NCI-H748 (cell line): ENCODE results near the gene HOXC12.

Experiments
- DNase-seq: peaks from one replicate; lab custom pipeline; 2025; ENCODE audit not compliant: unreplicated experiment; lab: John Stamatoyannopoulos, UW

Gene HOXC12

GRCh38 chr12:53995002-53995377 lies 40.3 kb downstream of the HOXC12 start:
- no peak for DNase-seq

DNA sequence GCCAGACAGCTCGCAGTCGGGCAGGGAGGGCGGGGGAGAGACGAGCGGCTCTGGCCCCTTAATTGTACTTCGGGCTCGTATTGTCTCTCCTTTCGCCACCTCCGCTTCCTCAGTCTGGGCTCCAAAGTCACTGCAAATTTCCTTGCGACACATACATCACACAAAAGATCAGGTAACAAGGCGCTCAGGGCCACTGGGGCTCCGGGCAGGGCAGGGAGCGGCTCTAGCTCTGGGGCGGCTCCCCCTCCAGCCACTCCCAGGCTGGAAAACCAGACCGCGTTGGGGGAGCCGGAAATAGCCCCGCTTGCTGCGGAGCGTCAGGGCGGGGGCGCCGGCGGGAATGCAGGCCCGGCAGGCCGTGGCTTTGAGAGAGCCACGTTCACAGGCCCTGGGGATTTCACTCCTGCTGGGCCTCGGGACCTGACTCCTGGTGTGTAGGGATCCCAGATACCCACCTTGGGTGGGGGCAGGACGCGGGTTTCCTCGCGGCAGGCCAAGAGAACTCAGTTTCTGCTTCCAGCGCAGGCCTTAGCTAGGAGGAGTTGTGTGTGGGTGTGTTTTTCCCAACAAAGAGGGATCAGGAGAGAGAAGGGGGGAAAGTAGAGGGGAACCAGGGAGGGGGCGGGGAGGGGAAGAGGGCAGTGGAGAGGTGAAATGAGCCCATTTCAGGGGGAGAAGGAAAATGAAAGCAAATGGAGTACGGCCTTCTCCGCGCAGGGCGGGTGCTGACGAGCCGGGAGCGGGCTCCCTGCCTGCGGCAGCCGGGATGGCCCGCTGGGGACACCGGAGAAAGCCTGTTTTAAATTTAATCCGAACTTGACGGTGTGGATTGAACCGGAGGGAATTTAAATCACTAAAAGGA lies 40.9 kb downstream of the HOXC12 start:
- peak; percentile 67 for DNase-seq

DNA sequence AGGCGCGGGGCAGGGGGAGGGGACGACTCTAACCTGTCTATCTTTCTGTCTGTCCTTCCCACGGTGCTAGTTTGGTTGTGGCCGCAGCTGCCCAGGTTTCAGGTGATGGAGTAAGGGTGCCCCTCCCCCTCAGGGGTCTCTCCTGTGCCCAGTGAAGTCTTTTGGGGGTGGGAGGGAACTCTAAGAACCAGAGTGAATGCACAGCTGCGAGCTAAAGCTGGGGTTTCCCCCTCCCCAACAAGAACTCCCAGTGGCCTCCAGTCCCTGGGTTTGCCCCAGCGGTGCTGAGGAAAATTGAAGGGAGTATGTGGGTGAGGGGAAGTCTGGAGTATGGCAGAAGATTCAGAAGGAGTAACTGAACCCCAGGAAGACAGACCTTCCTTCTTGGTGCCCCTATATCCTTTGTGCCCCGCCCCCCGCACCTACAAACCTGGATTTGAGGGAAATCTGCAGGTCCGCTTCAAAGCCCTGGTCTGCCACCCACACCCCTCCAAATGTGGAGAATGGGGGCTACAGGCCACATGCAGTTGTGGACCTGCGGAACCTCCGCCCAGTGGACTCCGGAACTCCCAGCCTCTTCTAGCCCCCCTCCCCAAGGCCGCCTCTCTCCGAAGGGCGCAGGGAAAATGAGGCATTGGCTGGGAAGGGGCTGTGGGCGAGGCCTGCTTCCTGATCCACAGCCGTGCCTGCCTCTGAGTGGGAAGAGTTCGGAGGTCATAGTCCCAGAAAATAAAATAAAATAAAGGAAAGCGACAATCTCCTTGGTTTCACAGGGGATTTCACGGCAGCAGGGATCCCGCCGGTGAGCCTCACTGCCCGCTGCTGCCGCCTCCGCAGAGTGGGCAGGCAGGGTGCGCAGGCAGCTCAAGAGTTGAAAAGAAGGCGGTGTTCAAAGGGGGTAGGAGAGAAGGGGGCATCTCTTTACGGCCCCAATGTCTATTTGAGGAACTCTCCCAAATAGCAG lies 41.8 kb downstream of the HOXC12 start:
- no peak for DNase-seq

DNA sequence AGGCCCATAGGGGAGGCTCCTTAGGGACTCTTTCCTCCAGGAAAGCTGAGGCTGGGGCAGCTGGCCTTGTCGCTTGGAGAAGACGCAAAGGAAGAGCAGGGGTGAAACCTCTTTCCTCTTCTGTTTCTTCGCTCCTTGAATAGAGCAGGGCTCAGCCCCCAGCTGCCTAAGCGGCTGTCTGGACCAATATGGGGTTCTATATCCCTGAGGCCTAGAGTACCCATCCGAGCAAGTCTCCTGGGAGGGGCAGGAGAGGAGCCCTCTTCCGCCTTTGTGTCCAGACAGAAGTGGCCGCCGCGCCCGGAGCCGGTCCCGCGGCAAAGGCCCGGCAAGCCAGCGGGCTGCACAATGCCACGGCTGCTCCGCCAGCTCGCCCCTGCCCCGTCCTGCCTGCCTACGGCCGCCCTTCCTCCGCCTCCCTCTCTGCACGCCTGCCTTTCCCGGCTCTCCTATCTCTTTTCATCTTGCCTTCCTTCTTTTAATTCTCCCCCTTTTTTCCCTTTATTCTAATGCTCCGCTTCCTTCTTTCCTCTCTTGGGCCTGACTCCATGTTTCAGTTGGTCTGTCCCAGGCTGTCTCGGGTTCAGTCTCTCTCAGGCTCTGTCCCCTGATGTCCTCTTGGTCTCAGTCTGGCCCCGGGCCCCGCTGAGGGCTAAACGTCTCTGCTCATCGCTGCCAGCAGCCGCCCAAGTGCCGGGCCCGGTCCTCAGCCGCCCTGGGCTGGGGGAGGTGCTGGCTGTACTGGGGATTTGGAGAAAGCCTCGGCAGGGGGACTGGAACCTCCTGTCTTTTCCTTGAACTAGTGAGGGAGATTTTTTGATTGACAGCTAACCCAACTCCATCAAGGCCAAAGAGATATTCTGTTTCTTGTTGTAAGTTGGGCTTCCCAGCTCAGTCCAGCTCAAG lies 42.8 kb downstream of the HOXC12 start:
- DNase-seq: peak; percentile 11

DNA sequence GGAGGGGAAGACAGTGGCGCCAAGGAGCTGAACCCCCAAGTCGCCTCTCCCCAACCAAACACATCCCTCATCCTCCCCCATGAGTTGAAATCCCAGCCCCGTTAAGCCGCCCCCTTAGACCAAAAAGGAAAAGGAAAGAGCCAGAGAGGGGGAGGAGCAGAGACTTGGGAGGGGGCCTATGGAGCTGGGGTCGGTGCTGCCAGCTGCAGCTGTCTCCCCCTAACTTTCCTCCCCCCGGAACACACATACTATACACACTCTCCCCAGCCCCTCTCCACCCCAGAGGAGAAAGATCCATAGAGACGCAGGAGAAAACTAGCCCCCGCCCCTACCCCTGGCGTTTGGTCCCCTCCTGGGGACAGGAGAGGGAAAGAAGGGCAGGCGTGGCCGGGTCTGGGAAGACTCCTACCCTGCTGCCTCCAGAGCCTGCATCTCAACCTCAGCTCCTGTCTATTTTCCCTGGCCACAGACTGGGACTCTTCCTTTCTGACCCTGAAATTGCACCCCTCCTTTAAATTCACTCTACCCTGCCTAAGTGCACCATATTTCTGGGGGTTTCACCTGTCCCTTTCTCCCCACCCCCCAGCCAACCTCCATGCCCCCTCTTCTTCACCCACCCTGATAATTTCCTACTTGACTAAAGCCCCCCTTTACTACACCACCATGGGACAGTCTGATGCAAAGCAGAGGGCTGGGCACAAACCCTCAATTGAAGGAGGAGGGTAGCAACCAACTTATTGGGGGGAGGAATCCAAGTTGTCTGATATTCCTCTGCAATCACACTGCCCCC lies 43.6 kb downstream of the HOXC12 start:
- no peak for DNase-seq

DNA sequence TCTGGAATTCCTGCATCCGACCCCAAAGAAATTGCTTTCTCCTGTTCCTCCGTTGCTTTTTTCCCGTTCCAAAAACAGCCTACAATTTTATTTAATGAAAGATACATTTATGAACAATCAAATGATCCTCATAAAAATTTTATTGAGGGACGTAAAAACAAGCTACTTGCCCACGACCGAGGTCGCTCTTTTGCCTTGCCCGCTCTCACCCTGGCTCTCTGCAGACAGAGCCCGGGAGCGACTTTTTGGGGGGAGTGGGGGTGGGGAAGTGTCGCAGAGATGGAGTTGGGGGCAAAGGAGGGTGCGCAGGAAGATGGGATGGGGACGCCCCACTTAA lies 44.2 kb downstream of the HOXC12 start:
- no peak for DNase-seq

- DNase-seq: peak; percentile 90
Observed at GRCh38 chr12:53999559-54000115, 44.9 kb downstream of the HOXC12 start.

GRCh38 chr12:54000116-54001114 lies 45.7 kb downstream of the HOXC12 start, which contains the start of gene HOXC9:
Gene HOXC9 (plus strand): TSS chr12:54000161. CDS start chr12:54000189, 28 bp downstream.
- peak; percentile 76 for DNase-seq

DNA sequence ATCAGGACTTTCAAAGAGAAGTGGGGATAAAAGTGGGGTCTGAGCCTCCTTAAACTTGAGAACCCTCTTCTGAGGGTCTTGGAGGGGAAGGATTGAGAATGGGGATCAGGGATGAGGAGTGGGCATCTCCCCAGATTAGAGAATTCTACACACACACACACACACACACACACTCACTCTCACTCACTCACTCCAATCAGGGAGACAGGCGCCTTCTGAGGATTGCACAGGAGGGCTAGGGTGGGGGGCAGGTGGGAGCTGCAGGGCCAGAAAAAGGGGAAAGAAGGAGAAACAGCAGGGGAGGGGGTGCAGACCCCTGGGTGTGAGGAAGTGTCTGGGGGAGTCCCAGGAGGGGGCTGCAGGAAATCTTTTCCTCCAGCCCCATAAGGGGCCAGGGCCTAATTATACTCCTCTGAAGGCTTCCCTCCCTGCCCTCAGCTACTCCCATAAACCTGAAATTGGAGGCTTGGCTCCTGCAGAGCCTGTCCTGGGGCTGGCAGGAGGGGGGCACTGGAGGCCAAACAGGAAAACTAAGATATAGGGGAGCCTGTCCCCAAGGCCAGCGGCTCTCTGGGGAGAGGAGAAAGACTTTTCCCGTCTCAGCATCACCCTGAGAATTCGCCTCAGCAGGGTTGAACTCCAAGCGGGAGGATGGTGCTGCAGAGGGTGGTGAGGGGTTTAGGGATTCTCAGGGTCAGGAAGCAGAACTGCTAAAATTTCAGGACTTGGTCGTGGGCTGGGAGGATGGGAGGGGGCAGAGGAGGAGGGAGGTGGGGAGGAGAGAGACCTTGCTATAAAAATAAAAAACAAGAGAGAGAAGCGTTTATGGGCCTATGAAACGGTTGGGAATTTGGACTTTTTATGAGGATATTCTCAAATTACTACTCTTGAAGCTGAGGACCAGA lies 46.8 kb downstream of the HOXC12 start:
- no peak for DNase-seq

DNA sequence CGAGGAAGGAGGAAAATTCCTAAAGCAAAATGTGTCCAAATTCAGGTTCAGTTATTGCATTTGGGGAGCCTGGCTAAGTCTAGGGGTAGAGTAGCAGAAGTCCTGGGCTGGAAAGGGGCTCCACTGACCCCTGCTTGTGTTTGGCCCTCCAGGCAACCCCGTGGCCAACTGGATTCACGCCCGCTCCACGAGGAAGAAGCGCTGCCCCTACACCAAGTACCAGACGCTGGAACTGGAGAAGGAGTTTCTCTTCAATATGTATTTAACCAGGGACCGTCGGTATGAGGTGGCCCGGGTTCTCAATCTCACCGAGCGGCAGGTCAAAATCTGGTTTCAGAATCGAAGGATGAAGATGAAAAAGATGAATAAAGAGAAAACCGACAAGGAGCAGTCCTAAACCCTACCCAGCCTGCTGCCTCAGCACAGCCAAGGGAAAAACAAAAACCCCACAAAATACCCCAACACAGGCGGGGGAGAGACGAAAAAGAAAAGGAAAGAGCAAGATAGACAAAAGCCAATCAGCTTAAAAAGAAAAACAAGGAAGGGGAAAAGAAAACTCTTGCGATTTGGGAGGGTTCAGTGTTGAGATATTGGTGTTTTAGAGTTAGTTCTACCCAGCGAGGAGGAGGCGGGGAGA lies 47.7 kb downstream of the HOXC12 start:
- DNase-seq: no peak

DNA sequence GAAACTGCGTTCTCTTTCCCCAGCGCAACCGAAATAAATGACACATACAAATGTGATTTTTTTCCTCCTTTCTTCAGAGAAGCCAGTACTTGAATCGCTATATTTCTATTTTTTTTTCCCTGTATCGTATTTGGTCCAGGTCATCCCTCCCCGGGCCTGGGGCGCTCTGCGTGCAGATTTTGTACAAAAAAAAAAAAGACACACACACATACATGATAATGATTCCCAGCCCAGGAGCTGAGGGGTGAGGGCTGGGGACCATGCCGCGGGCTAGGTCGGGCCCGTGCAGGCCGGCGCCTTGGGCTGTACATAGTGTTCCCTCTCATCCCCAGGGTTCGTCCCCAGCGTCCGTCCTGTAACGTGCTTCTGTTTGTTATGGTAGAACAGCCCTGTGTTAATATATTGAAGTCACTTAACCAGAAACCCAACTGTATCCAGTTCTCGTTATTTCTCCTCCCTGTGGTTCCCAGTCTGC lies 48.2 kb downstream of the HOXC12 start:
- no peak for DNase-seq

DNA sequence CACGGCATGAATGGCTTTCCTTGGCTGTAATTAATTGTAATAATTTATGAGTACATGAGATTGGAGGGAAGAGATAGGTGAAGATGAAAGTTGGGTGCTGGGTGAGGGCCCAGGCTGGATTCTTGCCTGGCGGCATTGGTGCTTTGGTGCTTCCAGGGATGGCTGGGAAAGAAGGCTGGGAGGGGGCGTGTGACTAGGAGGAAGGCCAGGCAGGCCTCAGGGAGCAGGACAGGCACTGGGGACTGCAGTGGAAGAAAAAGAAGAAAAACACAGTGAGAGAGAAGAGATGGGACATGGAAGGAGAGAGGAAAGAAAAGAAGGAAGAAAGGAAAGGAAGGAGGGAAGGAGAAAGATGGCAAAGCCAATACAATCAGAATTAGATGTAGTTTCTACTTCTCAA lies 48.9 kb downstream of the HOXC12 start:
- no peak for DNase-seq

- no peak for DNase-seq
Observed at GRCh38 chr12:54004063-54004840, 49.5 kb downstream of the HOXC12 start.

DNA sequence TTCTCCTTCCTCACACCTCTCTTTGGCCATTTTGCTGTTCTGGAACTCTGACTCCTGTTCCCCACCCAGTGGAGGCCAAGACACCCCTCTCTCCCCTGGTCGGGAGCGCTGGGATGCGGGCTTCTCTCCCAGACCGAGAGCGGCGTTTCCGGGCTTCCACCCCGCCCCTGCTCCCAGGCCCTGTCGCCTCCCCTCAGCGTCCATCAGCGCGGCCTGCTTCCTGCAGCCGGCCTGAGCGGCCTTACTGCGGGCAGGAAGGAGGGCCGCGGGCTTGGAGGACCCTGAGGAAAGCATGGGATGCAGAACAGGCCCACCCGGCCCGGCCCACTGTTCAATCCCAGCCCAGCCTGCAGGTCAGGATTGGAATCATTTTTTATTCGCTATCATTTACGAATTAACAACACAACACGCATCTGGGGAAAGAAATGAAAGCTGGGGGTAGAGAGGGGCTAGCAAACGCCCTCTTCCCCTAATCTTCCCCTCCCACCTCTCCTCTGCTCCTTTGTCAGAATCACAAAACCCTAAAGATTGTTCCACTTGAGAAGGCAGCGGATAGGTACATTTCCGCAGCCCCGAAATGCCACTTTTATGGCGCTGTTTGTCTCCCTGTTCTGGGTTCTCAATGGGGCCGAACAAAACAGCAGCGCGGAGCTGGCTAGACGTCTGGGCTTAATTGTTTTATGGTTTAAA lies 50.3 kb downstream of the HOXC12 start:
- DNase-seq: no peak

GRCh38 chr12:54005531-54005852 lies 50.8 kb downstream of the HOXC12 start:
- peak; percentile 37 for DNase-seq
